K562 (cell line): ENCODE data around the gene WDR5B. TPM values are rescaled to one million over a fixed set of nuclear protein-coding genes. Genes with fewer than 3 reads are reported as not detected.

Source experiments
- AFF4 ChIP-seq: sonication (generic); formaldehyde crosslinking; IDR thresholded peaks from 2 replicates; pipeline ENCODE4 v1.8.0; 2023; ENCODE audit warnings: mild to moderate bottlenecking, missing genetic modification reagents
- BRF1 ChIP-seq: IDR thresholded peaks from 3 replicates; pipeline ENCODE4 v1.6.1; 2011; ENCODE audit warnings: borderline replicate concordance, mild to moderate bottlenecking; ENCODE audit not compliant: insufficient read length; ENCODE audit errors: extremely low read depth
- CHCHD3 ChIP-seq: fragments of 250-450 bp; sonication (Bioruptor Pico); IDR thresholded peaks from 2 replicates; pipeline ENCODE4 v2.1.2; 2022; ENCODE audit warnings: mild to moderate bottlenecking
- FOXK1 ChIP-seq: sonication (generic); formaldehyde crosslinking; IDR thresholded peaks from 2 replicates; pipeline ENCODE4 v1.8.0; 2022; ENCODE audit warnings: missing genetic modification reagents, mild to moderate bottlenecking, borderline replicate concordance
- HNRNPK ChIP-seq: fragments of 200-400 bp; formaldehyde crosslinking; IDR thresholded peaks from one replicate; pipeline ENCODE4 v1.6.1; 2018; ENCODE audit warnings: mild to moderate bottlenecking, low read depth, low read length; ENCODE audit not compliant: poor library complexity, severe bottlenecking
- MEF2A ChIP-seq: IDR thresholded peaks from 2 replicates; pipeline ENCODE4 v1.6.1; 2011; ENCODE audit warnings: low read depth, mild to moderate bottlenecking, low read length, moderate library complexity; ENCODE audit not compliant: control insufficient read depth
- MTA3 ChIP-seq: fragments of 450-650 bp; formaldehyde crosslinking; IDR thresholded peaks from 2 replicates; pipeline ENCODE4 v1.6.1; 2017; ENCODE audit warnings: mild to moderate bottlenecking, borderline replicate concordance
- RAD21 ChIP-seq, 2 experiments: fragments of 250-450 bp in 1 of 2; fragments of 450-650 bp in 1 of 2; sonication (Bioruptor Pico) in 1 of 2; formaldehyde crosslinking in 1 of 2; IDR thresholded peaks in 1 of 2; conservative IDR thresholded peaks in 1 of 2; 2 replicates each; pipeline versions ENCODE4 v1.4.0 to v1.8.0; 2020 to 2022; ENCODE audit warnings: mild to moderate bottlenecking in 2 of 2, moderate library complexity in 1 of 2
- YBX1 ChIP-seq: fragments of 450-650 bp; IDR thresholded peaks from 2 replicates; pipeline ENCODE4 v1.7.1; 2016; ENCODE audit warnings: mild to moderate bottlenecking
- YY1 ChIP-seq, 3 experiments: IDR thresholded peaks; 2 replicates each; pipeline ENCODE4 v1.6.1; 2011; ENCODE audit warnings: low read length in 2 of 3, mild to moderate bottlenecking in 2 of 3, moderate library complexity in 2 of 3, borderline replicate concordance in 1 of 3, control low read depth in 1 of 3, low read depth in 1 of 3; ENCODE audit not compliant: insufficient read depth in 3 of 3, insufficient replicate concordance in 2 of 3, control insufficient read depth in 1 of 3, insufficient read length in 1 of 3; ENCODE audit errors: extremely low read depth in 1 of 3
- ZBTB34 ChIP-seq: fragments of 250-450 bp; sonication (Bioruptor Pico); IDR thresholded peaks from 2 replicates; pipeline ENCODE4 v1.8.0; 2021; ENCODE audit warnings: mild to moderate bottlenecking, moderate library complexity
- ZC3H8 ChIP-seq: fragments of 450-650 bp; IDR thresholded peaks from 2 replicates; pipeline ENCODE4 v1.6.1; 2017
- polyA plus RNA-seq, 8 experiments: library from polyadenylated mRNA; depleted of rRNA in 4 of 8; stranded (reverse) in 5 of 8; unstranded in 3 of 8; fragments of >200 nt; fragmentation: Nextera tagmentation in 2 of 8; fragmentation: Illumina TruSeq in 1 of 8; extraction: Ambion mirVana in 2 of 8; extraction: Trizol in 1 of 8; gene quantifications; 2 replicates each; pipeline versions ENCODE4 v1.2.1 to v1.2.3, GENCODE V29; 2011 to 2014; ENCODE audit warnings: inconsistent platforms in 1 of 8, missing spikeins in 1 of 8
- total RNA-seq, 7 experiments: library from RNA; depleted of rRNA in 6 of 7; stranded (reverse); fragments of >200 nt in 6 of 7; fragmentation: Illumina TruSeq in 2 of 7; extraction: Trizol in 2 of 7; gene quantifications; 2 replicates each; pipeline versions ENCODE4 v1.2.1 to v1.2.3, GENCODE V29; 2011 to 2021; ENCODE audit warnings: low replicate concordance in 1 of 7
- TF ChIP-seq, protein P1 (sequence below): fragments of 250-450 bp; sonication (Bioruptor Pico); IDR thresholded peaks from 2 replicates; pipeline ENCODE4 v1.4.0; 2020
- TF ChIP-seq, protein P2 (sequence below): sonication (generic); formaldehyde crosslinking; IDR thresholded peaks from 2 replicates; pipeline ENCODE4 v1.8.1; 2022; ENCODE audit warnings: missing genetic modification reagents

Gene WDR5B
- total and polyA plus RNA-seq, 9 of the 15 experiments (the other 6 are each of a cell fraction or from before 2014, with no cell fraction given) = 2.8 to 10.1 (median 4.2) TPM

GRCh38 chr3:122383771-122384697 lies 31.8 kb downstream of the WDR5B start, which contains the start of gene FAM162A (continued):
- TF ChIP-seq FOXK1 (CRISPR knock-in tag) (no peak), MEF2A (no peak), ZC3H8 (no peak), AFF4 (CRISPR knock-in tag) (no peak), HNRNPK (no peak), CHCHD3 (CRISPR knock-in tag) (no peak), ZBTB34 (CRISPR knock-in tag) (no peak), BRF1 (no peak), YBX1 (no peak), MTA3 (peak; percentile 69; the same call in 1 of the 2 replicates), YY1 (IDR thresholded peaks at IDR 0.05; ENCODE audit: borderline replicate concordance in 1 of 3, control insufficient read depth in 1 of 3, extremely low read depth in 1 of 3, insufficient read depth in 3 of 3, insufficient read length in 1 of 3, insufficient replicate concordance in 2 of 3, low read depth in 1 of 3, low read length in 2 of 3) (peak in 2 of 3 experiments; percentile 73 to 78), RAD21 (CRISPR knock-in tag; conservative IDR thresholded peaks at IDR 0.05 in 1 of 2, IDR thresholded peaks at IDR 0.05 in 1 of 2) (peak; percentile 29 to 32; a peak in 2 of 4 replicates)
- TF ChIP-seq, protein P1, sequence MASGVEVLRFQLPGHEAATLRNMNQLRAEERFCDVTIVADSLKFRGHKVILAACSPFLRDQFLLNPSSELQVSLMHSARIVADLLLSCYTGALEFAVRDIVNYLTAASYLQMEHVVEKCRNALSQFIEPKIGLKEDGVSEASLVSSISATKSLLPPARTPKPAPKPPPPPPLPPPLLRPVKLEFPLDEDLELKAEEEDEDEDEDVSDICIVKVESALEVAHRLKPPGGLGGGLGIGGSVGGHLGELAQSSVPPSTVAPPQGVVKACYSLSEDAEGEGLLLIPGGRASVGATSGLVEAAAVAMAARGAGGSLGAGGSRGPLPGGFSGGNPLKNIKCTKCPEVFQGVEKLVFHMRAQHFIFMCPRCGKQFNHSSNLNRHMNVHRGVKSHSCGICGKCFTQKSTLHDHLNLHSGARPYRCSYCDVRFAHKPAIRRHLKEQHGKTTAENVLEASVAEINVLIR = peak; percentile 58; the same call in 1 of the 2 replicates
- TF ChIP-seq, protein P2, sequence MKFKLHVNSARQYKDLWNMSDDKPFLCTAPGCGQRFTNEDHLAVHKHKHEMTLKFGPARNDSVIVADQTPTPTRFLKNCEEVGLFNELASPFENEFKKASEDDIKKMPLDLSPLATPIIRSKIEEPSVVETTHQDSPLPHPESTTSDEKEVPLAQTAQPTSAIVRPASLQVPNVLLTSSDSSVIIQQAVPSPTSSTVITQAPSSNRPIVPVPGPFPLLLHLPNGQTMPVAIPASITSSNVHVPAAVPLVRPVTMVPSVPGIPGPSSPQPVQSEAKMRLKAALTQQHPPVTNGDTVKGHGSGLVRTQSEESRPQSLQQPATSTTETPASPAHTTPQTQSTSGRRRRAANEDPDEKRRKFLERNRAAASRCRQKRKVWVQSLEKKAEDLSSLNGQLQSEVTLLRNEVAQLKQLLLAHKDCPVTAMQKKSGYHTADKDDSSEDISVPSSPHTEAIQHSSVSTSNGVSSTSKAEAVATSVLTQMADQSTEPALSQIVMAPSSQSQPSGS (CRISPR knock-in tag) = no peak
